PC-9 (cell line): Measurements from ENCODE around the gene LRRC8D.

Source experiments
- EZH2 ChIP-seq: fragments of 200-600 bp; sonication (generic); IDR thresholded peaks from 2 replicates; pipeline ENCODE4 v1.8.0; 2017; ENCODE audit warnings: antibody characterized with exemption, low read depth
- TF ChIP-seq, protein P1 (sequence below): fragments of 200-600 bp; sonication (generic); conservative IDR thresholded peaks from 2 replicates; pipeline ENCODE4 v1.6.1; 2017; ENCODE audit warnings: mixed run types, antibody characterized with exemption, mild to moderate bottlenecking, moderate library complexity

DNA sequence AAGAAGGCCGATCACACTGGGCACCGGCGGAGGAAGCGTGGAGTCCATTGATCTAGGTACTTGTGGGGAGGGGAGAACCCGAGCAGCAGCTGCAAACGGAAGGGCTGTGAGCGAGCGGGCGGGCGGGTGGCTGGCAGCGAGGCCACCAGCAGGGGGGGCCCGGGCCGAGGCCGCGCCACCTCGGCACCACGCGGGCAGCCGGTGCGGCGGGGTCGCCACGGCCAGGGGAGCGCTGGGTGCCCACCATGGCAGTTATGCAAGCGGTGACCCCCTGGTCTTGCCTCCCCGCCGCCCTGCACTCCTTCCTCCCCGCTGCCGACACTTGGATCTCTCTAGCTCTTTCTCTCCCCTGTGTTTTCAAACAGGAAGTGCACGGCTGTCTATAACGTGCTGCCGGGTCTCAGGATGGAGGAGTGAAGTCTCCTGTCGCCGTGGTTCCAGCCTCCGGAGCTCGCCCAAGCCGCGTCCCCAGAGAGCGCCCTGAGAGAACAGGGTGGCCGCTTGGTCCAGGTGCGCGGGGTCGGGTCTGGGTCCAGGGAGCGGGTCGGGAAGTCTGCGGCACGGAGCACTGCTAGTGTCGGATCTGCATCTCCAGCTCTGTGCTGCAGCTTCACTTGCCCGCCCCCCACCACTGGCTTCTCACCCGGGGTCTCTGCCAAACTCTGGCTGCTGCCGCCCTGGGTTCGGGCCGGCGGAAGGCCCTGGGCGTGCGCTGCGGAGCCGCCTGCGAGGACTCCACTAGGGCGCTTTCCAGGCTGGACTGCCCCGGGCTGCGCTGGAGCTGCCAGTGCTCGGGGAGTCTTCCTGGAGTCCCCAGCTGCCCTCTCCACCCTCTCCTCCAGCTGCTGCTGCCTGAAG, 22.7 kb downstream of the LRRC8D start:
- TF ChIP-seq, protein P1, sequence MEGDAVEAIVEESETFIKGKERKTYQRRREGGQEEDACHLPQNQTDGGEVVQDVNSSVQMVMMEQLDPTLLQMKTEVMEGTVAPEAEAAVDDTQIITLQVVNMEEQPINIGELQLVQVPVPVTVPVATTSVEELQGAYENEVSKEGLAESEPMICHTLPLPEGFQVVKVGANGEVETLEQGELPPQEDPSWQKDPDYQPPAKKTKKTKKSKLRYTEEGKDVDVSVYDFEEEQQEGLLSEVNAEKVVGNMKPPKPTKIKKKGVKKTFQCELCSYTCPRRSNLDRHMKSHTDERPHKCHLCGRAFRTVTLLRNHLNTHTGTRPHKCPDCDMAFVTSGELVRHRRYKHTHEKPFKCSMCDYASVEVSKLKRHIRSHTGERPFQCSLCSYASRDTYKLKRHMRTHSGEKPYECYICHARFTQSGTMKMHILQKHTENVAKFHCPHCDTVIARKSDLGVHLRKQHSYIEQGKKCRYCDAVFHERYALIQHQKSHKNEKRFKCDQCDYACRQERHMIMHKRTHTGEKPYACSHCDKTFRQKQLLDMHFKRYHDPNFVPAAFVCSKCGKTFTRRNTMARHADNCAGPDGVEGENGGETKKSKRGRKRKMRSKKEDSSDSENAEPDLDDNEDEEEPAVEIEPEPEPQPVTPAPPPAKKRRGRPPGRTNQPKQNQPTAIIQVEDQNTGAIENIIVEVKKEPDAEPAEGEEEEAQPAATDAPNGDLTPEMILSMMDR = peak; percentile 68
- TF ChIP-seq EZH2 = no peak
